ENCODE data around the gene RNF166.

RNF166 gene

GRCh38 chr16:88653596-88654362 lies 52.4 kb downstream of the RNF166 start:
- H3K27me3 ChIP-seq (ENCODE audit: insufficient read depth, low read length, poor library complexity): no peaks in the 10 kb centered on the region
- peaks cover 57% of the 10 kb centered on the region for H4K20me1 ChIP-seq (ENCODE audit: insufficient read depth, low read length)
- no peaks in the 10 kb centered on the region for H3K9me3 ChIP-seq (ENCODE audit: insufficient read depth, low read length, severe bottlenecking)
- peaks cover 79% of the 10 kb centered on the region for H3K36me3 ChIP-seq (ENCODE audit: insufficient read depth, low read length)
- no peak overlapping the region for H2AFZ ChIP-seq (ENCODE audit: low read depth, low read length)
- H3K4me2 ChIP-seq (ENCODE audit: insufficient read depth, low read length): no peak overlapping the region
- H3K4me3 ChIP-seq (ENCODE audit: low read depth in 1 of 2, low read length in 2 of 2): no peak overlapping the region
- no peak for DNase-seq
- peaks cover 32% of the 10 kb centered on the region for H3K79me2 ChIP-seq (ENCODE audit: insufficient read depth, low read length)
- ATAC-seq (ENCODE audit: insufficient read depth, low read depth): no peak
- TF ChIP-seq EZH2 (IDR thresholded peaks at IDR 0.05; ENCODE audit: borderline replicate concordance, low read depth, low read length, severe bottlenecking) (no peak), CTCF (IDR thresholded peaks at IDR 0.05; ENCODE audit: borderline replicate concordance, extremely low read depth, low read length, poor library complexity, severe bottlenecking) (no peak)
- peaks cover 26% of the 10 kb centered on the region for H3K4me1 ChIP-seq (ENCODE audit: insufficient read depth, low read length)
- H3K27ac ChIP-seq (ENCODE audit: low read length): no peak overlapping the region
- H3K9ac ChIP-seq (ENCODE audit: low read depth, low read length): no peak overlapping the region

DNA sequence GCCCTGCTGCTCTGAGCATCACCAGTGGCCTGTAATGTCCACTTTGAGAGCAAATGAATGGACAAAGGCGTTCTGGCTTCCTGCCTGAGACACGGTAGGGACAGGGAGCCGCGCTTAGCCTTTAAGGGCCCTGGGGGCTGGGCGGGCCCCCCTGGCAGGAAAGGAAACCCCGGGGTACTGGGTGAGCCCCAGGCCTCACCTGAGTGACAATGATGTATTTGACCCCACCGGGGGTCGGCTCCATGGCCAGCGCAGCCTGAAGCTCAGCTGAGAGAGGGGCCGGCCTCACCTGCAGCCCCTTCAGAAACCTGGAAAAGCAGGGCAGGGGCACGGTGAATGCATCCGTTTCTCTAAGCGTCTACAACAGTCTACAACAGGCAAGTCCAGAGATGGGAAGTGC lies 53.1 kb downstream of the RNF166 start:
- H4K20me1 ChIP-seq (ENCODE audit: insufficient read depth, low read length): peaks cover 54% of the 10 kb centered on the region
- TF ChIP-seq CTCF (IDR thresholded peaks at IDR 0.05; ENCODE audit: borderline replicate concordance, extremely low read depth, low read length, poor library complexity, severe bottlenecking) (no peak), EZH2 (IDR thresholded peaks at IDR 0.05; ENCODE audit: borderline replicate concordance, low read depth, low read length, severe bottlenecking) (no peak)
- H3K79me2 ChIP-seq (ENCODE audit: insufficient read depth, low read length): peaks cover 27% of the 10 kb centered on the region
- no peak overlapping the region for H3K27ac ChIP-seq (ENCODE audit: low read length)
- H3K4me1 ChIP-seq (ENCODE audit: insufficient read depth, low read length): peaks cover 26% of the 10 kb centered on the region
- no peak for DNase-seq
- no peak overlapping the region for H3K4me2 ChIP-seq (ENCODE audit: insufficient read depth, low read length)
- no peak overlapping the region for H3K4me3 ChIP-seq (ENCODE audit: low read depth in 1 of 2, low read length in 2 of 2)
- H3K9me3 ChIP-seq (ENCODE audit: insufficient read depth, low read length, severe bottlenecking): no peaks in the 10 kb centered on the region
- H3K27me3 ChIP-seq (ENCODE audit: insufficient read depth, low read length, poor library complexity): no peaks in the 10 kb centered on the region
- peaks cover 73% of the 10 kb centered on the region for H3K36me3 ChIP-seq (ENCODE audit: insufficient read depth, low read length)
- no peak overlapping the region for H2AFZ ChIP-seq (ENCODE audit: low read depth, low read length)
- ATAC-seq (ENCODE audit: insufficient read depth, low read depth): no peak
- no peak overlapping the region for H3K9ac ChIP-seq (ENCODE audit: low read depth, low read length)

- Histone ChIP-seq H3K27ac (ENCODE audit: low read length) (no peak overlapping the region), H3K4me3 (ENCODE audit: low read depth in 1 of 2, low read length in 2 of 2) (no peak overlapping the region), H3K36me3 (ENCODE audit: insufficient read depth, low read length) (peaks cover 69% of the 10 kb centered on the region), H3K27me3 (ENCODE audit: insufficient read depth, low read length, poor library complexity) (no peaks in the 10 kb centered on the region), H3K4me2 (ENCODE audit: insufficient read depth, low read length) (no peak overlapping the region), H3K9me3 (ENCODE audit: insufficient read depth, low read length, severe bottlenecking) (no peaks in the 10 kb centered on the region), H3K4me1 (ENCODE audit: insufficient read depth, low read length) (peaks cover 26% of the 10 kb centered on the region), H3K9ac (ENCODE audit: low read depth, low read length) (no peak overlapping the region), H3K79me2 (ENCODE audit: insufficient read depth, low read length) (peaks cover 23% of the 10 kb centered on the region), H2AFZ (ENCODE audit: low read depth, low read length) (no peak overlapping the region), H4K20me1 (ENCODE audit: insufficient read depth, low read length) (peaks cover 54% of the 10 kb centered on the region)
- no peak for ATAC-seq (ENCODE audit: insufficient read depth, low read depth)
- DNase-seq: no peak
- TF ChIP-seq CTCF (IDR thresholded peaks at IDR 0.05; ENCODE audit: borderline replicate concordance, extremely low read depth, low read length, poor library complexity, severe bottlenecking): no peak
- TF ChIP-seq EZH2 (IDR thresholded peaks at IDR 0.05; ENCODE audit: borderline replicate concordance, low read depth, low read length, severe bottlenecking): no peak
Measured at GRCh38 chr16:88652762-88653063, 53.5 kb downstream of the RNF166 start.

Data from DND-41 (cell line).